GM12872 (cell line): ENCODE data around the gene FOXP1.

Experiments
- CTCF ChIP-seq: IDR thresholded peaks from 3 replicates; pipeline ENCODE4 v1.5.1; 2011; ENCODE audit warnings: low read depth, mild to moderate bottlenecking, low read length, moderate library complexity; ENCODE audit not compliant: insufficient read depth

The FOXP1 gene

GRCh38 chr3:71305231-71306206 is 278.0 kb downstream of the FOXP1 start:
- no peak for TF ChIP-seq CTCF

GRCh38 chr3:71304684-71305083 is 278.8 kb downstream of the FOXP1 start:
- TF ChIP-seq CTCF: no peak

- no peak for TF ChIP-seq CTCF
Measured at GRCh38 chr3:71304247-71304646, 279.3 kb downstream of the FOXP1 start.

GRCh38 chr3:71303627-71304200 is 279.8 kb downstream of the FOXP1 start:
- TF ChIP-seq CTCF: no peak

GRCh38 chr3:71302604-71303003 is 280.9 kb downstream of the FOXP1 start:
- no peak for TF ChIP-seq CTCF

- no peak for TF ChIP-seq CTCF
Measured at GRCh38 chr3:71300951-71301393, 282.6 kb downstream of the FOXP1 start.

- no peak for TF ChIP-seq CTCF
Measured at GRCh38 chr3:71299160-71299559, 284.4 kb downstream of the FOXP1 start.
